Kidney (tissue), 14 donors: ENCODE measurements around the gene KIAA0232. TPM values are rescaled to one million over a fixed set of nuclear protein-coding genes. Genes with fewer than 3 reads are reported as not detected.
A peak's percentile ranks its signal among the peaks of the same experiment; 100 is the strongest.

Experiments used
- DNase-seq, 5 donors: peaks; one replicate each; pipeline ENCODE4 v3.0.0-alpha.2; 2013 to 2020
- FAIRE-seq: peaks from 2 replicates; lab custom pipeline; 2012; peaks lifted over from hg19 to GRCh38; lab: Jason Lieb, UNC
- H3K27ac ChIP-seq, 2 donors: one replicate each; pipeline ENCODE4 v1.7.0; 2013; ENCODE audit warnings: low read depth in 2 of 2, low read length in 2 of 2, inconsistent platforms in 1 of 2
- H3K27me3 ChIP-seq: one replicate; pipeline ENCODE4 v1.7.1; 2013; ENCODE audit warnings: low read length, inconsistent platforms; ENCODE audit not compliant: control insufficient read depth, insufficient read depth
- H3K36me3 ChIP-seq, 3 donors: one replicate each; pipeline versions ENCODE4 v1.7.0 to v1.7.1; 2013; ENCODE audit warnings: low read length in 3 of 3, control low read depth in 1 of 3, inconsistent platforms in 1 of 3; ENCODE audit not compliant: insufficient read depth in 3 of 3, control insufficient read depth in 2 of 3
- H3K4me1 ChIP-seq, 3 donors: one replicate each; pipeline versions ENCODE4 v1.7.0 to v1.7.1; 2013; ENCODE audit warnings: low read length in 3 of 3, inconsistent platforms in 1 of 3, low read depth in 1 of 3; ENCODE audit not compliant: control insufficient read depth in 2 of 3, insufficient read depth in 2 of 3
- H3K4me3 ChIP-seq, 3 donors: one replicate each; pipeline versions ENCODE4 v1.7.0 to v1.8.1; 2013; ENCODE audit warnings: low read length in 3 of 3, control low read depth in 1 of 3, inconsistent platforms in 1 of 3
- H3K9ac ChIP-seq, 3 donors: one replicate each; pipeline versions ENCODE4 v1.7.0 to v1.7.1; 2013; ENCODE audit warnings: low read length in 3 of 3, control low read depth in 1 of 3, inconsistent platforms in 1 of 3
- H3K9me3 ChIP-seq, 3 donors: one replicate each; pipeline versions ENCODE4 v1.7.0 to v1.7.1; 2013; ENCODE audit warnings: low read length in 3 of 3, control low read depth in 1 of 3, inconsistent platforms in 1 of 3; ENCODE audit not compliant: control insufficient read depth in 2 of 3, insufficient read depth in 1 of 3
- CTCF ChIP-seq: IDR thresholded peaks from 3 replicates; pipeline ENCODE4 v1.5.1; 2012; ENCODE audit warnings: mild to moderate bottlenecking, moderate library complexity, borderline replicate concordance; ENCODE audit not compliant: insufficient read depth; ENCODE audit errors: extremely low read depth
- intact Hi-C: fragments of 100-400 bp; cut with DNase I; formaldehyde crosslinking; loops from one replicate; pipeline ENCODE4 v1.11.1; 2022
- polyA plus RNA-seq: library from polyadenylated mRNA; stranded (reverse); fragments of 350-450 nt; fragmentation: Illumina TruSeq; extraction: RNeasy Lipid Tissue Mini Kit (QIAGEN cat#74804); gene quantifications from one replicate; pipeline ENCODE4 v1.2.3, GENCODE V29; 2014; ENCODE audit warnings: low read depth, low replicate concordance; ENCODE audit not compliant: insufficient read depth
- total RNA-seq: library from RNA; stranded (reverse); fragmentation: NEBNext Ultra II Directional; extraction: Animal tissue kit (Norgen Biotek cat#: 25700); gene quantifications from one replicate; pipeline ENCODE4 v1.2.1, GENCODE V29; 2021
- donor health status: control.
- donor health status: control.
- donor health status: control.
- donor health status: control.
- donor health status: control.
- donor health status: DM: yes; HTN: yes; CAD: no.
- donor health status: Normal renal cell carcinoma (clear cell type).

Gene KIAA0232
- total and polyA plus RNA-seq, 2 donors from 2014 or later, result 14.0 to 39.9 TPM

GRCh38 chr4:6765703-6766102 lies 16.8 kb upstream of the KIAA0232 start:
- no peak for TF ChIP-seq CTCF
- no peaks in the 10 kb centered on the region for H3K9me3 ChIP-seq
- intact Hi-C loops, result no loop called here
- H3K9ac ChIP-seq, result no peak overlapping the region
- H3K4me1 ChIP-seq, result peaks cover 0 to 3% (median 0%) of the 10 kb centered on the region in 3 donors
- DNase-seq, result no peak
- FAIRE-seq, result no peak
- H3K4me3 ChIP-seq, result no peak overlapping the region
- no peaks in the 10 kb centered on the region for H3K27me3 ChIP-seq
- no peaks in the 10 kb centered on the region for H3K36me3 ChIP-seq
- no peak overlapping the region for H3K27ac ChIP-seq

- FAIRE-seq, result no peak
- Histone ChIP-seq H3K9me3 (no peaks in the 10 kb centered on the region), H3K36me3 (no peaks in the 10 kb centered on the region), H3K4me1 (peaks cover 0 to 7% (median 4%) of the 10 kb centered on the region in 3 donors), H3K9ac (no peak overlapping the region), H3K4me3 (no peak overlapping the region), H3K27ac (no peak overlapping the region), H3K27me3 (no peaks in the 10 kb centered on the region)
- peak in 1 of 5 donors; percentile 4 for DNase-seq
- intact Hi-C loops, result no loop called here
- TF ChIP-seq CTCF, result no peak
Measured at GRCh38 chr4:6767386-6767747, 15.2 kb upstream of the KIAA0232 start.

GRCh38 chr4:6767748-6768538 lies 14.6 kb upstream of the KIAA0232 start:
- no peak for FAIRE-seq
- H3K4me1 ChIP-seq, result peaks cover 0 to 7% (median 4%) of the 10 kb centered on the region in 3 donors
- DNase-seq, result peak in 1 of 5 donors; percentile 41
- no peaks in the 10 kb centered on the region for H3K9me3 ChIP-seq
- TF ChIP-seq CTCF, result no peak
- no peak overlapping the region for H3K27ac ChIP-seq
- no peak overlapping the region for H3K4me3 ChIP-seq
- H3K27me3 ChIP-seq, result no peaks in the 10 kb centered on the region
- no peak overlapping the region for H3K9ac ChIP-seq
- H3K36me3 ChIP-seq, result no peaks in the 10 kb centered on the region
- intact Hi-C loops, result no loop called here
